ENCODE measurements around the gene BLOC1S3.

BLOC1S3 gene

GRCh38 chr19:45170146-45171106 lies 8.2 kb upstream of the BLOC1S3 start:
- no peak overlapping the region for H3K4me3 ChIP-seq (ENCODE audit: low read length)
- no peak for DNase-seq (ENCODE audit: low read depth)
- TF ChIP-seq, protein P1, sequence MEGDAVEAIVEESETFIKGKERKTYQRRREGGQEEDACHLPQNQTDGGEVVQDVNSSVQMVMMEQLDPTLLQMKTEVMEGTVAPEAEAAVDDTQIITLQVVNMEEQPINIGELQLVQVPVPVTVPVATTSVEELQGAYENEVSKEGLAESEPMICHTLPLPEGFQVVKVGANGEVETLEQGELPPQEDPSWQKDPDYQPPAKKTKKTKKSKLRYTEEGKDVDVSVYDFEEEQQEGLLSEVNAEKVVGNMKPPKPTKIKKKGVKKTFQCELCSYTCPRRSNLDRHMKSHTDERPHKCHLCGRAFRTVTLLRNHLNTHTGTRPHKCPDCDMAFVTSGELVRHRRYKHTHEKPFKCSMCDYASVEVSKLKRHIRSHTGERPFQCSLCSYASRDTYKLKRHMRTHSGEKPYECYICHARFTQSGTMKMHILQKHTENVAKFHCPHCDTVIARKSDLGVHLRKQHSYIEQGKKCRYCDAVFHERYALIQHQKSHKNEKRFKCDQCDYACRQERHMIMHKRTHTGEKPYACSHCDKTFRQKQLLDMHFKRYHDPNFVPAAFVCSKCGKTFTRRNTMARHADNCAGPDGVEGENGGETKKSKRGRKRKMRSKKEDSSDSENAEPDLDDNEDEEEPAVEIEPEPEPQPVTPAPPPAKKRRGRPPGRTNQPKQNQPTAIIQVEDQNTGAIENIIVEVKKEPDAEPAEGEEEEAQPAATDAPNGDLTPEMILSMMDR (IDR thresholded peaks at IDR 0.05; ENCODE audit: insufficient read depth, low read depth, low read length, missing control alignments): no peak

GRCh38 chr19:45171211-45171623 lies 7.4 kb upstream of the BLOC1S3 start:
- no peak overlapping the region for H3K4me3 ChIP-seq (ENCODE audit: low read length)
- TF ChIP-seq, protein P1 (IDR thresholded peaks at IDR 0.05; ENCODE audit: insufficient read depth, low read depth, low read length, missing control alignments): no peak
- peak; percentile 46 for DNase-seq (ENCODE audit: low read depth)

DNA sequence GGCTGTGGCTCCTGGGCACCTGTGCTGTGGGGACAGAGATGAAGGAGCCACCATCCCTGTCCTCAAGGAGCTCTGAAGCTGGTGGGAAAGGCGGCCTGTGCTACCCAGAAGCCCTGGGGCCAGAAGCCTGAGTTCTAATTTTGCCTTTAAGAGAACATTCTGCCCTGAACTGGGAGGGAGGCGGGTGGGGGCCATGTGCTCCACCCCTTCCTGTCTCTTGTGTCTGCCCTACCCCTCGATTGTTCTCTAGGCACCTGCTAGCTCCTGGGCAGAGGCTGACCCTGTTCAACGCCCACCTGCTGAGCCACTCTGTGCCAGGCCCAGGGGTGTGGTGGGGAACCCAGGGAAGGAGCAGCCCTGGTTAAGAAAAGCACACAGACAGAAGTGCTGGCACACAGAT lies 6.4 kb upstream of the BLOC1S3 start:
- TF ChIP-seq, protein P1 (IDR thresholded peaks at IDR 0.05; ENCODE audit: insufficient read depth, low read depth, low read length, missing control alignments): no peak
- DNase-seq (ENCODE audit: low read depth): no peak
- no peak overlapping the region for H3K4me3 ChIP-seq (ENCODE audit: low read length)

GRCh38 chr19:45172611-45173208 lies 5.9 kb upstream of the BLOC1S3 start:
- TF ChIP-seq, protein P1 (IDR thresholded peaks at IDR 0.05; ENCODE audit: insufficient read depth, low read depth, low read length, missing control alignments): no peak
- no peak for DNase-seq (ENCODE audit: low read depth)
- H3K4me3 ChIP-seq (ENCODE audit: low read length): no peak overlapping the region

- TF ChIP-seq, protein P1 (IDR thresholded peaks at IDR 0.05; ENCODE audit: insufficient read depth, low read depth, low read length, missing control alignments): no peak
These were observed 4.8 kb upstream of the BLOC1S3 start for GRCh38 chr19:45173816-45174215.

GRCh38 chr19:45175515-45176345 lies 2.9 kb upstream of the BLOC1S3 start:
- TF ChIP-seq, protein P1 (IDR thresholded peaks at IDR 0.05; ENCODE audit: insufficient read depth, low read depth, low read length, missing control alignments): no peak
- DNase-seq (ENCODE audit: low read depth): peak; percentile 89
- H3K4me3 ChIP-seq (ENCODE audit: low read length): no peak overlapping the region

More at GRCh38 chr19:45173816-45174215, 4.8 kb upstream of the BLOC1S3 start:
- no peak for DNase-seq (ENCODE audit: low read depth)
- H3K4me3 ChIP-seq (ENCODE audit: low read length): no peak overlapping the region
